ENCODE data around the gene CDH24. TPM values are rescaled to one million over a fixed set of nuclear protein-coding genes. Genes with fewer than 3 reads are reported as not detected.
A peak's percentile ranks its signal among the peaks of the same experiment; 100 is the strongest.

CDH24 gene
- total and polyA plus RNA-seq, 2 of the 8 experiments (the other 6 are each of a cell fraction or from before 2014, with no cell fraction given): 18.1 to 27.6 TPM

DNA sequence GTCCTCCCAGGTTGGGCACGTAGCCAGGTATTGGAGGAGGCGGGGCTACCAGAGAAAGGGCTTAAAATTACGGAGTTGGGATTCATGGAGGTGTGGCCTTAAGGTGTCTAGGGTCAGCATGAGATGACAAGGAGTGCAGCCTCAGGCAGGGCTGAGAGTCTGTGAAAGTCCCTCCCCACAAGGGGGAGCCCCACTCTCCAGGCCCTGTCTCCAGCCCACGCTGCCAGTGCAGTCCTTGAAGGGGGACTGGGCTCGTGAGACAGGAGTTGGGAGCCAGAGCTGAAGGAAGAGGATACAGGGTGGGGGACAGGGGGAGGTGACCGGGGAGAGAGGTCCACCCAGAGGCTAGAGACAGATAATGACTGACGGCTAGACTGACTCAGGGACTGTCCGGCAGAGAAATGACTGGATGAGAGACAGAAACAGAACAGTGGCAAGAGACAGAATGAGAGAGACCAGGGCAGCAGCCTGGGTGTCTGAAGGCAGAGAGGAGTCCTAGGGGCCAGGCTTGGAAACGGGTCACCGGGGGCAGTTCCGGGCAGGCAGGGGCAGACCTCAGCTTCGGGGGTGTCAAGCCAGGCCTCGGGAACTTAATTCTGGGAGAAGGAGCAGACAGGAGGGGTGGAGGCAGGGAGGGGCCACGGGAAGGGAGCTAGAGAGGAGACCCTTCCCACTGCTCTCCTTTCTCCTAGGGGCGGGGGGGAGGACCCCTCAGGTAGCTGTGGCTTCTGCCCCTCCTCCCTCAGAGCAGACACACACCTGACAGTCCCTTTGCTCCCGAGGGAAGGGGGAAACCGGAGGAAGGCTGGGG, 970 bp downstream of the CDH24 start:
- H3K4me1 ChIP-seq (replicated peaks in 1 of 4; ENCODE audit: control insufficient read depth in 3 of 4, insufficient read depth in 4 of 4, low read length in 3 of 4): peaks cover 0 to 15% (median 4%) of the 10 kb centered on the region in 4 experiments; a peak in 4 of 7 replicates
- H2AK5ac ChIP-seq (ENCODE audit: low read depth, low read length): no peak overlapping the region
- H3K4ac ChIP-seq (replicated peaks; ENCODE audit: insufficient read length, low read depth, low read length): no peak overlapping the region
- H3K4me2 ChIP-seq (ENCODE audit: insufficient read depth in 1 of 2, low read depth in 2 of 2, low read length in 2 of 2): peak overlapping the region; percentile 89 to 91
- H3K9ac ChIP-seq (replicated peaks in 1 of 4; ENCODE audit: extremely low read depth in 1 of 4, low read depth in 3 of 4, low read length in 3 of 4): no peak overlapping the region
- peak overlapping the region; percentile 27; the same call in 1 of the 2 replicates for H2BK12ac ChIP-seq (ENCODE audit: low read depth, low read length)
- peak overlapping the region; percentile 48; the same call in 1 of the 2 replicates for H3K18ac ChIP-seq (ENCODE audit: extremely low read depth, low read length)
- H3K79me2 ChIP-seq (ENCODE audit: control insufficient read depth in 1 of 2, insufficient read depth in 2 of 2, low read length in 2 of 2): no peaks in the 10 kb centered on the region
- no peak overlapping the region for H2BK20ac ChIP-seq (ENCODE audit: low read length)
- H2BK5ac ChIP-seq (ENCODE audit: low read depth, low read length): peak overlapping the region; percentile 15; the same call in 1 of the 2 replicates
- no peak overlapping the region for H3K27ac ChIP-seq (ENCODE audit: low read depth, low read length)
- H3K14ac ChIP-seq (ENCODE audit: insufficient read length): no peak overlapping the region
- CTCF ChIA-PET (ENCODE audit: partially characterized antibody): interaction anchor here (0.5 to 29.2 kb wide), 31 partner anchors 9 to 1131 kb away, joined by 3 to 785 read pairs (median 5); partner anchors contain the start of genes AJUBA and PSMB11
- no peak overlapping the region for H4K5ac ChIP-seq (ENCODE audit: insufficient read length, low read depth, low read length)
- no peaks in the 10 kb centered on the region for H3K9me3 ChIP-seq (ENCODE audit: insufficient read depth in 2 of 2, low read depth in 1 of 2, low read length in 1 of 2)
- H3K27me3 ChIP-seq (replicated peaks in 1 of 4; ENCODE audit: control insufficient read depth in 3 of 4, extremely low read depth in 1 of 4, insufficient read depth in 3 of 4, low read length in 3 of 4): no peaks in the 10 kb centered on the region; a peak in 1 of 7 replicates
- H4K8ac ChIP-seq (ENCODE audit: extremely low read depth, insufficient read depth, low read length): no peak overlapping the region
- FAIRE-seq: peak; percentile 88
- H3K23ac ChIP-seq (ENCODE audit: insufficient read length): no peak overlapping the region
- H2AFZ ChIP-seq (ENCODE audit: low read length): no peak overlapping the region; the same call in 1 of the 2 replicates
- peaks cover 4 to 8% of the 10 kb centered on the region in 2 experiments for H4K20me1 ChIP-seq (replicated peaks in 1 of 2; ENCODE audit: control insufficient read depth in 1 of 2, insufficient read depth in 2 of 2, low read length in 2 of 2)
- 13% methylated on average over 11 of the region's 17 CpGs; no CpG with 5 or more reads in 1 of the 2 experiments for WGBS, 2 experiments (ENCODE audit: extremely low coverage in 1 of 2, insufficient coverage in 1 of 2, insufficient read length in 1 of 2, insufficient replicate concordance in 2 of 2, low coverage in 1 of 2, low lambda C conversion rate in 2 of 2, missing lambda C conversion rate in 1 of 2)
- peaks cover 8 to 25% (median 19%) of the 10 kb centered on the region in 4 experiments; a peak in 7 of 8 replicates for H3K36me3 ChIP-seq (ENCODE audit: control insufficient read depth in 2 of 4, insufficient read depth in 4 of 4, low read length in 3 of 4)
- no peak overlapping the region for H3K56ac ChIP-seq (replicated peaks; ENCODE audit: insufficient read length, low read depth, low read length)
- H2BK15ac ChIP-seq (ENCODE audit: low read length): no peak overlapping the region
- peak overlapping the region; percentile 34 to 82 (median 65) for H3K4me3 ChIP-seq (ENCODE audit: extremely low read depth in 1 of 4, insufficient read depth in 2 of 4, low read depth in 3 of 4, low read length in 4 of 4)
- POLR2A ChIA-PET (ENCODE audit: partially characterized antibody): interaction anchor here (0.9 to 6.2 kb wide), 14 partner anchors 10 to 233 kb away, joined by 3 to 65 read pairs (median 8); partner anchors contain the start of genes ACIN1, AJUBA, C14orf119 and PSMB5
- peaks cover 12% of the 10 kb centered on the region for H3K23me2 ChIP-seq (ENCODE audit: low read depth, low read length)
- no peaks in the 10 kb centered on the region; the same call in 1 of the 2 replicates for H3K79me1 ChIP-seq (ENCODE audit: low read depth, low read length)
- peak in 1 of 2 experiments; percentile 84 for DNase-seq (ENCODE audit: low read depth in 1 of 2, low spot score in 2 of 2)
- H2BK120ac ChIP-seq (replicated peaks; ENCODE audit: low read depth, low read length): no peak overlapping the region
- H4K91ac ChIP-seq (replicated peaks; ENCODE audit: insufficient read length, low read length): no peak overlapping the region
- TF ChIP-seq SP2 (IDR thresholded peaks at IDR 0.05; ENCODE audit: low read length): no peak
- no peak for TF ChIP-seq POU5F1 (IDR thresholded peaks at IDR 0.05; ENCODE audit: low read depth, low read length)
- TF ChIP-seq HDAC6 (IDR thresholded peaks at IDR 0.05; ENCODE audit: low read depth, low read length): no peak
- no peak for TF ChIP-seq SIX5 (IDR thresholded peaks at IDR 0.05; ENCODE audit: low read depth, low read length)
- peak; percentile 80 for TF ChIP-seq BACH1 (IDR thresholded peaks at IDR 0.05; ENCODE audit: low read length)
- TF ChIP-seq TAF7 (optimal IDR thresholded peaks at IDR 0.05; ENCODE audit: borderline replicate concordance, low read depth, low read length): no peak
- TF ChIP-seq MAFK (IDR thresholded peaks at IDR 0.05; ENCODE audit: low read depth, low read length): no peak
- TF ChIP-seq SUZ12 (IDR thresholded peaks at IDR 0.05; ENCODE audit: low read length): no peak
- TF ChIP-seq SIN3A (conservative IDR thresholded peaks at IDR 0.05 in 1 of 2, IDR thresholded peaks at IDR 0.05 in 1 of 2; ENCODE audit: low read depth in 1 of 2, low read length in 2 of 2): peak in 1 of 2 experiments; percentile 89; a peak in 2 of 4 replicates
- 0 out of 2 replicates have a peak, but pooled peaks have one; percentile 27 for TF ChIP-seq CREB1 (IDR thresholded peaks at IDR 0.05)
- TF ChIP-seq, protein P1, sequence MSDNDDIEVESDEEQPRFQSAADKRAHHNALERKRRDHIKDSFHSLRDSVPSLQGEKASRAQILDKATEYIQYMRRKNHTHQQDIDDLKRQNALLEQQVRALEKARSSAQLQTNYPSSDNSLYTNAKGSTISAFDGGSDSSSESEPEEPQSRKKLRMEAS (IDR thresholded peaks at IDR 0.05): peak; percentile 52; the same call in 1 of the 2 replicates

Measured in H1 (cell line).